Lung microvascular endothelial cell (primary cell): ENCODE data around the gene PDE4DIP. TPM values are rescaled to one million over a fixed set of nuclear protein-coding genes. Genes with fewer than 3 reads are reported as not detected.
"Not testable (repeated sequence)": the region's sequence is repeated elsewhere in the genome, so short reads cannot be mapped to it uniquely, and the experiment has no call there.

Source experiments
- DNase-seq, 2 donors: peaks; one replicate each; pipeline versions ENCODE4 v3.0.0 to v3.0.0-alpha.2; 2010; ENCODE audit warnings: low read depth in 2 of 2
- total RNA-seq: library from RNA; depleted of rRNA; stranded (reverse); fragments of >200 nt; gene quantifications from 2 replicates; pipeline ENCODE4 v1.2.1, GENCODE V29; 2014

The PDE4DIP gene
- total RNA-seq, 1 donor from 2014 or later: 3.4 TPM

- not testable (repeated sequence) for DNase-seq
Measured at GRCh38 chr1:148918836-148919447, 74.7 kb downstream of the PDE4DIP start.

- DNase-seq: not testable (repeated sequence)
Measured at GRCh38 chr1:148921047-148921446, 76.8 kb downstream of the PDE4DIP start.

DNA sequence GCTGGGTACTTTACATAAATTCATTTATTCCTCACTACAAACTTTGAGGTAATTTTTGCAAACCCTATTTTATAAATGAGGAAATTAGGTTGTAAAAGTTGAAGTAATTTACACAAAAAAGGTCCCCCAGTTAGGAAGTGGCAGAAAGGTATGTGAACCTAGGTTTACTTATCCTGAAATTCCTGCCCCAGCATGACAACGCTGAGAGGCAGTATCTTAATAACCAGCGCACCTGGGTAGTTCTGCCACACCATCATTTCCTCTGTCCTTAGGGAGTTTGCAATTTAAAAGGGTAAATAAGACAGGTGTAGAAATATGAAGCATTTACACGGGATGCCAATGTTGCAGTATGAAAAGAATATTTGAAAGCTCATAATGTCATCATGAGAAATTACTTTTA is 79.6 kb downstream of the PDE4DIP start:
- not testable (repeated sequence) for DNase-seq

GRCh38 chr1:148927645-148928044 is 83.4 kb downstream of the PDE4DIP start:
- DNase-seq: not testable (repeated sequence)

DNA sequence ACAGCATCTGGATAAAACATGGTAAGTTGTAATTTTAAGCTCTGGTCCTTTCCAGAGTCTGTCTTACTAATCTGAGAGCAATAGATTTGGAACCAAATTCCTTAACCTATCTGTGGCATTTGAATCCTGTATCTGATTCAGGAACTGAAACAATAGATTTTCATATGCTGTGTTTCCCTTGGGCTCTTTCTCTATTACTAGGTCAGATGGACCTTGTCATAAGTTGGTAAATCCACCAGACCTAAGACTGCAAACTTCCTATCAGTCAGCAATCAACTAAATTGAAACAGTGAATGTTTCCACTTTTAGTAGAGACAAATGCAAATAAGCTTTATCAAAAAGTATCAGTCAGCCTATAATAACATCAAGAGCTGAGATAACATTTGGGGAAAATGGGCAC is 85.0 kb downstream of the PDE4DIP start:
- peak in 1 of 2 donors; percentile 0 for DNase-seq

DNA sequence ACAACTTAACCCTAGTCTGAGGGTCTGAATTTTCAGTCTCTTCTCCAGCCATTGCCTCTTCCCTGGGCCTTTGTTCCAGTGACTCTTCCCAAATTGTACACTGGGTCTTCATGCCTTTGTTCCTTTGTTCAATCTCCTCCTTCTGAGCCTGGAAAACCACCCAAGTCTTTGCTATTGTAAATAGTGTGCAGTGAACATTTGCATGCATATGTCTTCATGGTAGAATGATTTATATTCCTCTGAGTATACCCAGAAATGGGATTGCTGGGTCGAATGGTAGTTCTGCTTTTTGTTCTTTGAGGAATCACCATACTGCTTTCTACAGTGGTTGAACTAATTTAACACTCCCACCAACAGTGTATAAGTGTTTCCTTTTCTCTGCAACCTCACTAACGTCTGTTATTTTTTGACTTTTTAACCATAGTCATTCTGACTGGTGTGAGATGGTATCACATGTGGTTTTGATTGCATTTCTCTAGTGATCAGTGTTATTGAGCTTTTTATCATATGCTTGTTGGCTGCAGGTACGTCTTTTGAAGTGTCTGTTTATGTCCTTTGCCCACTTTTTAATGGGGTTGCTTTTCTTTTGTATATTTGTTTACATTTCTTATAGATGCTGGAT is 91.3 kb downstream of the PDE4DIP start:
- DNase-seq: not testable (repeated sequence)

GRCh38 chr1:148942906-148943305 is 98.7 kb downstream of the PDE4DIP start:
- DNase-seq: not testable (repeated sequence)

DNA sequence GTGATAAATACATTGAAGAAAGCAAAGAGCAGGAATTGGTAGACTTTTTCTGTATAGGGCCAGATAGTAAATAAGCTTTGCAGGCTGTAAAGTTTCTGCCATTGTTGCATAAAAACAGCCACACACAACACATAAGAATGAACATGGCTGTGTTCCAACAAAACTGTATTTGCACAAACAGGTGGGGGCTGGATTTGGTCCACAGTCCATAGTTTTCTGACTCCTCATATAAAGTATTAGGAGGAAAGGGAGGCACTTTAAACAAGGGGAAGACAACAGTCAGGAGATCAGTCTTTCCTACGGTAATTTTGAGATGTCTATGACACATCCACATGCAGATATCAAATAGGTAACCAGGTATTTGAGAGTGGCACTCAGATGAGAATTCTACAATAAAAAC is 100.9 kb downstream of the PDE4DIP start:
- DNase-seq: not testable (repeated sequence)

DNA sequence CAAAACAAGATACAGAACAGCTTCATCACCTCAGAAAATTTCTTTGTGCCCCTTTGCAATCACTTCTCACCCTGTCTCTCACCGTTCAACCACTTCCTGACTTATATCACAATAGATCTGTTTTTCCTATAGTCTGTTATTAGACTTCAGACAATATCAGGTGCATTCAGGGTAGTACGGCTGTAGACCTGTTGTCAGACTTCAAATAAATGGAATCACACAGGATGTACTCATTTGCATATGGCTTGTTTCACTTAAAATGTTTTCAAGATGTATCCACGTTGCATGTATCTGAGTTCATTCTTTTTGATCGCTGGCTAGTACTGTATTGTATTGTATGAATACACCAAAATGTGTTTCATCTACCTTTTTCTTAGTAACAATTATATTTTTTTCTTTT is 104.5 kb downstream of the PDE4DIP start:
- not testable (repeated sequence) for DNase-seq

DNA sequence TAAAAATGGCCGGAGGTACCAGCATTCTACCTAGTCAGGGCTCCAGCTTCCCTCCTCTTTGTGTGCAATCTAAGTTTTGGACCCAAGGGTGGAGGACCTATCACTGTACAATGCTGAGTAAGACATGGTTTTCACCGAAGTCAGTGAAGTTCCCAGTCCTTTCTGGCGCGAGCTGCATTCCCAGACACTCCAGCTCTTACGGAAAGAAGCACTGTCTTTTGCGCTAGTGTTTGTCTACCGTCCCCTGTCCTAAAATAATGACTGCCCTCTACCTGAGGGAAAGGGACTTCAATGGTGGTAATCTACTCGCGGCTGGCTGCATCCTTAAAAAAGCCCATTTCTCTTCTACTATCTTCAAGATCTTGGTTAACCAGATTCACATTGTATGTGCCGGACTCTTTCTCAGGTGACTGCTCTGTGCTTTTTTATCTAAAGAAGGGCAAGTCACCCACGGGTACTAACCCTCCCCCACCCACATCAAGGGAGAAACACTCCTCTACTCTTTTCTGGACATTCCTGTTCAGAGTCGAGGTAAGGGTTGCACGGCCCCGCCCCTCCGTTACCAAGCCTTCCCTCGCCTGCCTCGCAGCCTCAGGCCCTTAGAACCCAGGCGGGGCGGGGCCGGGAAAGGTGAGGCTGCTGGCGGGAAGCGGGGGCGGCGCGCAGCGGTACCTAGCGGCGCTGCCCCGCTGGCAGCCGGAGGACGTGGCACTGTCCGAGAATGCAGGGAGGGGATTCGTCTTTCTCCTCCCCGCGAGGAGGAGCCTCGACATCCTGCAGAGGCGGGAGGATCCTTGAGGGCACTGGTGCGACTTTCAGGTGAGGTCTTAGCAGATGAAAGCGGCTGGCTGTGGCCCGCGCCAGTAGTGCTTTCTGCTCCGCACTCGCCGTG is 107.4 kb downstream of the PDE4DIP start:
- DNase-seq: peak; percentile 59 to 82

GRCh38 chr1:148952253-148952937 is 108.2 kb downstream of the PDE4DIP start:
- DNase-seq: not testable (repeated sequence)

GRCh38 chr1:148952938-148953616 is 108.8 kb downstream of the PDE4DIP start:
- peak; percentile 8 to 43 for DNase-seq

DNA sequence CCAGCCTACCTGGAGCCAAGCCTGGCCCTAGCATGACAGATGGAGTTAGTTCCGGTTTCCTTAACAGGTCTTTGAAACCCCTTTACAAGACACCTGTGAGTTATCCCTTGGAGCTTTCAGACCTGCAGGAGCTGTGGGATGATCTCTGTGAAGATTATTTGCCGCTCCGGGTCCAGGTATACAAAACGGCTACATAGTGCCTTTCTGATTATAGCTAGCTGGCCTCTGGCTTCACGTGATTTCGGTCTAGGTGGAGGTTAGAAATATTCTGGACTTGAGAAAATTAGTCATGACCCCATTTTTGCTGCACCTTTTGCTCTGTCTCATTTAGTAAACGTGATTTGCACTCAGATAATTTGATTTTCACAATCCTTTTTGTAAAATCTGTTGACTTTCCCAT is 109.5 kb downstream of the PDE4DIP start:
- not testable (repeated sequence) for DNase-seq

- DNase-seq: not testable (repeated sequence)
Measured at GRCh38 chr1:148958343-148958742, 114.1 kb downstream of the PDE4DIP start.

DNA sequence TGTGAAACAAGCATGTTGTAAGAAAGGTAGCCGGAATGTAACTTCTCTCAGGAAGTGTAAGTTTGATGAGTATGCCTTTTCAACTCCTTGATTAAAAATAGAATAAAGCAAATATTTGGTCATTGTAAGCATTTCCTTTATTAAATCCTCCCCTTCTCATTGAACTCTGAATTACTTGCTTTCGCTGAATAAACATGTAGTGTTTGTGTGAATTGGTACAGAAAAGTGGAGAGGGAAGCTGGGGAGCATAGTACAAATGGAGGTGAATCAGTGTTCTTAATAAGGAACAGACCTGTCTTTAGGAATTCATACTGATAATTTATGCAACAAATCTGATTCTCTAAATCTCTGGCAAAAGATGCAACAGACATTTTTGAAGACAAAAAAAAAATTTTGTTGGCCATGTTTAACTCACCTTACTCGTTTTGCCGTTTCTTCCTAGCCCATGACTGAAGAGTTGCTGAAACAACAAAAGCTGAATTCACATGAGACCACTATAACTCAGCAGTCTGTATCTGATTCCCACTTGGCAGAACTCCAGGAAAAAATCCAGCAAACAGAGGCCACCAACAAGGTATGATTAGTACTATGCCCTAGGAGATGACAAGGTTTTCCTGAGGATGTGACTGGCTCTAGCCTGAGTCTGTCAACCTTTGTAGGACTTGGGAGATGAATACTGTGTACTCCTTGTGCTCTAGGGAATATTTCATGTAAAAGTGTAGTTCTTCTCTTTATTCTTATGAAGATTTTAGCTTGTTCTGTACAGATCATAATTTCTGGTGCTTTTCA is 116.2 kb downstream of the PDE4DIP start:
- not testable (repeated sequence) for DNase-seq

DNA sequence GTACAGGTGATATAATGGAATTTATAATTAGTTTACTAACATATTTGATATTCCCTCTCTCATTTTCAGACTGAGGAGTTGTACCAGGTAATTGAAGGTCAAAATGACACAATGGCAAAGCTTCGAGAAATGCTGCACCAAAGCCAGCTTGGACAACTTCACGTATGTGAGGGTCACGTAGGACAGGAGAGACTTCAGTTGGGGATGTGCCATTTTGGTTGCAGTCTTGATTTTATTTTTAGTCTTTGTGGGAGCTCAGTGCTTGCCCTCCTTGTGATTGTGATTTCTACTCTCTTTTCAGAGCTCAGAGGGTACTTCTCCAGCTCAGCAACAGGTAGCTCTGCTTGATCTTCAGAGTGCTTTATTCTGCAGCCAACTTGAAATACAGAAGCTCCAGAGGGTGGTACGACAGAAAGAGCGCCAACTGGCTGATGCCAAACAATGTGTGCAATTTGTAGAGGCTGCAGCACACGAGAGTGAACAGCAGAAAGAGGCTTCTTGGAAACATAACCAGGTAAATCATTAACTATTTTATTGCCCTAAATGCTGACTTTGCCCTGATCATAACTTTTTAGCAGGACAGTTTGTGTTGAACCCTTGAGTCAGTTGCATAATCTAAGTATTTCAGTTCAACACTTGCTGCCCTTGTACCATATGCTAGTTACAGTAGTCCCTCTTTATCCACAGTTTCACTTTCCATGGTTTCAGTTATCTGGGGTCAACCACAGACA is 118.1 kb downstream of the PDE4DIP start:
- DNase-seq: not testable (repeated sequence)

DNA sequence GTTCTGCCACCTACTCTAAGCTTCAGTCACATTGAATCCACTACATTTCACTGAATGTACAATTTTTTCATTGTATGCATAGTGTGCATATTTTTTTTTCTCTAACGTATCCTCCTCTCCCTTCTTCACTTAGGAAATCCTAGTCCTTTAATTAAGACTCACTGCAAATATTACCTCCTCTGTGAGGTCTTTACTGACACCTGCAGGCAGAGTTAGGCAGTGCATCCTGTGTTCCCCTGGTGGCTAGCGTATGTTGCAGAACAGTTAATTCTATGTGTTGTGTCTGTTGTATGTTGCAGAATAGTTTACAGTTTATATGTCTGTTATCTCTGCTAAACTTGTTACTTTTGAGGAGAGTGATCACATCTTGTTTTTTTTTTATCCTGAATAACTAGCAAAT is 121.9 kb downstream of the PDE4DIP start:
- DNase-seq: not testable (repeated sequence)

GRCh38 chr1:148967580-148967979 is 123.4 kb downstream of the PDE4DIP start:
- not testable (repeated sequence) for DNase-seq

- DNase-seq: not testable (repeated sequence)
Measured at GRCh38 chr1:148968682-148969081, 124.5 kb downstream of the PDE4DIP start.
